Bone marrow (tissue), 2 donors: ENCODE measurements around the gene CD300C.
A peak's percentile ranks its signal among the peaks of the same experiment; 100 is the strongest.
"Not testable (repeated sequence)": the region's sequence is repeated elsewhere in the genome, so short reads cannot be mapped to it uniquely, and the experiment has no call there.

Experiments
- DNase-seq, 2 donors: peaks; one replicate each; lab custom pipeline; 2025; lab: John Stamatoyannopoulos, UW

CD300C gene

GRCh38 chr17:74531231-74531761, 14.6 kb downstream of the CD300C start, which contains the start of gene CD300LB:
Gene CD300LB, minus strand, starts transcription at chr17:74531475. Its CDS starts 125 bp downstream, at chr17:74531350.
- no peak for DNase-seq

- DNase-seq = no peak
These were observed 15.1 kb downstream of the CD300C start for GRCh38 chr17:74530831-74531150.

GRCh38 chr17:74529243-74529642, 16.7 kb downstream of the CD300C start:
- DNase-seq = no peak

- DNase-seq = no peak
These were observed 17.3 kb downstream of the CD300C start for GRCh38 chr17:74528491-74529199.

- DNase-seq = no peak
These were observed 18.2 kb downstream of the CD300C start for GRCh38 chr17:74527756-74528155.

- no peak for DNase-seq
These were observed 18.8 kb downstream of the CD300C start for GRCh38 chr17:74527081-74527480.

GRCh38 chr17:74526681-74527080, 19.2 kb downstream of the CD300C start:
- DNase-seq = no peak

- DNase-seq = no peak
These were observed 20.1 kb downstream of the CD300C start for GRCh38 chr17:74525781-74526288.

GRCh38 chr17:74525465-74525725, 20.5 kb downstream of the CD300C start:
- DNase-seq = no peak

- DNase-seq = no peak
These were observed 21.1 kb downstream of the CD300C start for GRCh38 chr17:74524653-74525464.

GRCh38 chr17:74523308-74523707, 22.6 kb downstream of the CD300C start:
- DNase-seq = no peak

GRCh38 chr17:74522381-74523105, 23.4 kb downstream of the CD300C start:
- DNase-seq = no peak

GRCh38 chr17:74521701-74522201, 24.2 kb downstream of the CD300C start:
- DNase-seq = no peak

- no peak for DNase-seq
These were observed 25.0 kb downstream of the CD300C start for GRCh38 chr17:74520790-74521480.

GRCh38 chr17:74520016-74520434, 25.9 kb downstream of the CD300C start:
- peak in 1 of 2 donors; percentile 86 for DNase-seq

- DNase-seq = not testable (repeated sequence)
These were observed 27.4 kb downstream of the CD300C start for GRCh38 chr17:74518413-74518981.

- DNase-seq = no peak
These were observed 29.2 kb downstream of the CD300C start for GRCh38 chr17:74516561-74517328.

GRCh38 chr17:74515941-74516340, 30.0 kb downstream of the CD300C start:
- no peak for DNase-seq

- DNase-seq = peak in 1 of 2 donors; percentile 79
These were observed 31.1 kb downstream of the CD300C start for GRCh38 chr17:74514632-74515334.
